ENCODE results near the gene ARHGAP5.
A peak's percentile ranks its signal among the peaks of the same experiment; 100 is the strongest.

ARHGAP5 gene

DNA sequence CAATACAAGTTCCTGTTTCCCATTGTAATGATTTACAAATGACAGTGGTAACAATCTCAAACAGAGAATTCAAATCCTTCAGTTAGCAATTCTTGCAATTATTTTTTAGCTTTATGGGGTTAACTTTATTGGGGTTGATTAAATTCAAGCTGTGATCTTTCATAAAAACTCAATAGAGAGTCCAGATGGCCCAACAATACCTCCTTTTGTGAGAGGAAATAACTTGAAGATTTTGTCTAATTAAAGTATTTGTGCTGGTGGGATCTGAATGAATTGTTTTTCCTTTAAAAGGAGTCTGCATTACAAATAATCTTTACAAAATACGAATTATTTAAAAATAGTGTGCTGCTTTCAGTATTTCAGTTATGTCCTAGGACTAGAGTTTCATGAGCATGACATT lies 4.4 kb upstream of the ARHGAP5 start:
- no peaks in the 10 kb centered on the region for H3K27me3 ChIP-seq (replicated peaks; ENCODE audit: insufficient read depth, low read length)
- H3F3A ChIP-seq (ENCODE audit: insufficient read depth, low read length), result peaks cover 12% of the 10 kb centered on the region
- H3K4me2 ChIP-seq (ENCODE audit: low read depth, low read length), result no peak overlapping the region
- no peak overlapping the region for H2AFZ ChIP-seq (ENCODE audit: low read length)
- no peaks in the 10 kb centered on the region for H3K36me3 ChIP-seq (replicated peaks; ENCODE audit: insufficient read depth, low read length)
- TF ChIP-seq, protein P1, sequence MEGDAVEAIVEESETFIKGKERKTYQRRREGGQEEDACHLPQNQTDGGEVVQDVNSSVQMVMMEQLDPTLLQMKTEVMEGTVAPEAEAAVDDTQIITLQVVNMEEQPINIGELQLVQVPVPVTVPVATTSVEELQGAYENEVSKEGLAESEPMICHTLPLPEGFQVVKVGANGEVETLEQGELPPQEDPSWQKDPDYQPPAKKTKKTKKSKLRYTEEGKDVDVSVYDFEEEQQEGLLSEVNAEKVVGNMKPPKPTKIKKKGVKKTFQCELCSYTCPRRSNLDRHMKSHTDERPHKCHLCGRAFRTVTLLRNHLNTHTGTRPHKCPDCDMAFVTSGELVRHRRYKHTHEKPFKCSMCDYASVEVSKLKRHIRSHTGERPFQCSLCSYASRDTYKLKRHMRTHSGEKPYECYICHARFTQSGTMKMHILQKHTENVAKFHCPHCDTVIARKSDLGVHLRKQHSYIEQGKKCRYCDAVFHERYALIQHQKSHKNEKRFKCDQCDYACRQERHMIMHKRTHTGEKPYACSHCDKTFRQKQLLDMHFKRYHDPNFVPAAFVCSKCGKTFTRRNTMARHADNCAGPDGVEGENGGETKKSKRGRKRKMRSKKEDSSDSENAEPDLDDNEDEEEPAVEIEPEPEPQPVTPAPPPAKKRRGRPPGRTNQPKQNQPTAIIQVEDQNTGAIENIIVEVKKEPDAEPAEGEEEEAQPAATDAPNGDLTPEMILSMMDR (IDR thresholded peaks at IDR 0.05; ENCODE audit: low read length), result no peak
- TF ChIP-seq EZH2phosphoT487 (IDR thresholded peaks at IDR 0.05; ENCODE audit: low read length) (no peak), EZH2 (optimal IDR thresholded peaks at IDR 0.05; ENCODE audit: low read depth, low read length) (no peak)
- H3K27ac ChIP-seq (ENCODE audit: low read length), result no peak overlapping the region
- no peaks in the 10 kb centered on the region for H3K4me1 ChIP-seq (ENCODE audit: low read length)
- no peaks in the 10 kb centered on the region for H3K9me3 ChIP-seq (replicated peaks; ENCODE audit: insufficient read depth, low read length)
- H4K20me1 ChIP-seq (ENCODE audit: insufficient read depth, low read length), result no peaks in the 10 kb centered on the region
- no peak overlapping the region for H3K9ac ChIP-seq (ENCODE audit: low read length)
- H3K79me2 ChIP-seq (ENCODE audit: low read length), result no peaks in the 10 kb centered on the region
- no peak overlapping the region for H3K4me3 ChIP-seq (ENCODE audit: low read length)
- DNase-seq, result no peak
- H3K9me2 ChIP-seq (replicated peaks; ENCODE audit: insufficient read depth, low read length), result no peaks in the 10 kb centered on the region

DNA sequence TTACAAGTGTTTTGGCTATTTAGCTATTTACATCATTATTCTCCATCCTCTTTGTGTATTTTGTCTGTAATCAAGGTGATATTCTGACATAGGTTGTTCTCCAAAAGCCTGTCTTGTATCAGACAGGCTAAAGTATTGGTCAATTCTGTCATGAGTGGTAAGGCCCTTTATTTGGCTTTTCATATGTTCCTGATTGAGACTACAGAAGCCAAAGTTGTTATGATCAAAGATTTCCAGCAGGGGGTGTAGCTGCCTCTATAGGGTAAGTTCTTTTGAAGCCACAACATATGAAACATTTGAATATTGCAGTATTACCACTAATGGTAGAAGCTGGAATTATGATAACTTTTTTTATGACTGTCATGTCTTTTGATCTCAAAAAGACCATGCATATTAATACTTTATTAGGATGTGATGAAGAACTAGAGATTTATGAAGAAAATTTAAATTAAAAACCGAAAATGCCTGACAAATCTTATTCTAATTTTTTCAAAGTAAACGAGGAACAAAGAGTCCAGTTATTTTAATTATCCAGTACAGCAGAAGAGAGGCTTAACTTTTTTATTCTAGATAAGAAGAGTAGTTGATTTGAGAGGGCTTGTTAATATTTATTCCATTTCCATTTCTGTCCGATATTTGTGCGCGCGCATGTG lies 3.4 kb upstream of the ARHGAP5 start:
- TF ChIP-seq EZH2phosphoT487 (IDR thresholded peaks at IDR 0.05; ENCODE audit: low read length), result no peak
- TF ChIP-seq, protein P1 (IDR thresholded peaks at IDR 0.05; ENCODE audit: low read length), result peak; percentile 49
- no peak overlapping the region for H3K4me2 ChIP-seq (ENCODE audit: low read depth, low read length)

DNA sequence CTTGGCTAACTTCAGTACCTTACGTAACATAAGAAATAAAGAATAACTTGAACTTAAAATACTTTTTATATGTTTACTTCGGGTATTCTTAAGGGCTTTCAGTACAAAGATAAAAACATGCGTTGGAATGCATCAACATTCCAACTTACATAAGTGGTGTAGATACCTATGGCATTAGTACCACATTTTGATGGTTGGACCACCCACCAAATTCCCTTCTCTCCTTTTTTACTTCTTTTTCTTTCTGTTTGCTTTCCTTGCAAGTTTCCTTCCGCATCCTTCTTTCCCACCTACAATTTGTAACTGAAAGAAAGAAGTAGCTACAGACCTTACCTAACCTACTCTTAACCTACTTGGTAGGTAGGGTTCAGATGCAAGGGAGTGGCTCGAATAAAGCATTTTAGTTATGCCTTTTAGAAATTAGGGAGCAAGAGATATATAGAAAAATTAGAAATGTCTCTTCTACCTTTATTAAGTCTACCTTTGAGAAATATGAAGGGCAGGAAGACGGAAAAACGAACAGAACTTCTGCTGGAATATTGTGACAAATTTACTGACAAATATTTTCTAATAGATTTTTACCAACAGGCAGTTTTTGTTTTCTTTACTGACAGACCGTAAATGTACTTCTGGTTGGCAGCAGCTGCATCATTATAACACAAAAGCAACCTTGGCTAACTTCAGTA lies 2.1 kb upstream of the ARHGAP5 start:
- no peak overlapping the region for H2AFZ ChIP-seq (ENCODE audit: low read length)
- no peak overlapping the region for H3K9ac ChIP-seq (ENCODE audit: low read length)
- TF ChIP-seq EZH2 (optimal IDR thresholded peaks at IDR 0.05; ENCODE audit: low read depth, low read length) (no peak), EZH2phosphoT487 (IDR thresholded peaks at IDR 0.05; ENCODE audit: low read length) (no peak)
- TF ChIP-seq, protein P1 (IDR thresholded peaks at IDR 0.05; ENCODE audit: low read length), result no peak
- no peaks in the 10 kb centered on the region for H3K36me3 ChIP-seq (replicated peaks; ENCODE audit: insufficient read depth, low read length)
- peaks cover 12% of the 10 kb centered on the region for H3F3A ChIP-seq (ENCODE audit: insufficient read depth, low read length)
- no peak overlapping the region for H3K4me2 ChIP-seq (ENCODE audit: low read depth, low read length)
- no peak overlapping the region for H3K4me3 ChIP-seq (ENCODE audit: low read length)
- DNase-seq, result no peak
- H4K20me1 ChIP-seq (ENCODE audit: insufficient read depth, low read length), result no peaks in the 10 kb centered on the region
- H3K9me3 ChIP-seq (replicated peaks; ENCODE audit: insufficient read depth, low read length), result no peaks in the 10 kb centered on the region
- no peaks in the 10 kb centered on the region for H3K9me2 ChIP-seq (replicated peaks; ENCODE audit: insufficient read depth, low read length)
- H3K4me1 ChIP-seq (ENCODE audit: low read length), result no peaks in the 10 kb centered on the region
- no peaks in the 10 kb centered on the region for H3K27me3 ChIP-seq (replicated peaks; ENCODE audit: insufficient read depth, low read length)
- peaks cover 21% of the 10 kb centered on the region for H3K79me2 ChIP-seq (ENCODE audit: low read length)
- H3K27ac ChIP-seq (ENCODE audit: low read length), result no peak overlapping the region

More for the DNA sequence above, 3.4 kb upstream of the ARHGAP5 start:
- Histone ChIP-seq H3K27ac (ENCODE audit: low read length) (no peak overlapping the region), H3K79me2 (ENCODE audit: low read length) (peaks cover 8% of the 10 kb centered on the region; the same call in 1 of the 2 replicates), H3K9me3 (replicated peaks; ENCODE audit: insufficient read depth, low read length) (no peaks in the 10 kb centered on the region), H3K9ac (ENCODE audit: low read length) (no peak overlapping the region), H3K9me2 (replicated peaks; ENCODE audit: insufficient read depth, low read length) (no peaks in the 10 kb centered on the region), H3F3A (ENCODE audit: insufficient read depth, low read length) (peaks cover 12% of the 10 kb centered on the region), H3K36me3 (replicated peaks; ENCODE audit: insufficient read depth, low read length) (no peaks in the 10 kb centered on the region), H3K4me3 (ENCODE audit: low read length) (no peak overlapping the region), H3K27me3 (replicated peaks; ENCODE audit: insufficient read depth, low read length) (no peaks in the 10 kb centered on the region), H3K4me1 (ENCODE audit: low read length) (no peaks in the 10 kb centered on the region), H2AFZ (ENCODE audit: low read length) (no peak overlapping the region), H4K20me1 (ENCODE audit: insufficient read depth, low read length) (no peaks in the 10 kb centered on the region)
- DNase-seq, result peak; percentile 59
